Measurements from ENCODE around the gene NBAS. TPM values are rescaled to one million over a fixed set of nuclear protein-coding genes. Genes with fewer than 3 reads are reported as not detected.

NBAS gene
- total RNA-seq, 1 experiment from 2014 or later: 32.5 TPM

DNA sequence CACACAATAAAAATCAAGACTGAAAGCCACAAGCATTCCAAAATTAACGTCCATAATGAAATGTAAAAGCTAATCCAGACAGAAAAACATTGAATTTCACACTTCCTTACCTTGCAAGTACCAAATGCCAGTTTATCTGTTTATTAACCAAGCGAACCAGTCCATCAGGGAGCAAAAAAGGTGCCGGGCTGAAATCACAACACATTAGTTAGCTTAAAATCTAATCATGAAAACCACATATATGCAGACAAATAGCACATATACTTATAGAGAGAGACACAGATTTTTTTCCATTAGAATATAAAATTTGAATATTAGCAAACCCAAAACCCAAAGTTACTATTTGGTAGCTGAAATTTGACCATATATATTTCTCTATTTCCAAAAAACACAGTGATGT is 7.2 kb downstream of the NBAS start:
- Mint-ChIP-seq H3K9me3 (no peaks in the 10 kb centered on the region), H3K4me3 (no peak overlapping the region), H3K36me3 (ENCODE audit: insufficient read depth in 1 of 3, low read depth in 3 of 3) (peaks cover 2 to 9% (median 4%) of the 10 kb centered on the region in 3 experiments; a peak in 4 of 7 replicates), H3K27ac (no peak overlapping the region; a peak in 1 of 7 replicates), H3K4me1 (no peaks in the 10 kb centered on the region), H3K27me3 (ENCODE audit: low read depth) (no peaks in the 10 kb centered on the region)
- Histone ChIP-seq H3K79me1 (ENCODE audit: insufficient read depth, low read depth, low read length, poor library complexity, severe bottlenecking) (peaks cover 2% of the 10 kb centered on the region), H3K23me2 (ENCODE audit: insufficient read length, low read depth, low read length, poor library complexity, severe bottlenecking) (no peaks in the 10 kb centered on the region), H3K23ac (ENCODE audit: insufficient read length, low read depth, low read length) (no peak overlapping the region), H3K14ac (ENCODE audit: insufficient read depth, low read length) (no peak overlapping the region), H3T11ph (ENCODE audit: low read length) (no peak overlapping the region), H2BK15ac (ENCODE audit: low read depth, low read length) (no peak overlapping the region), H3K4me2 (ENCODE audit: insufficient read depth, insufficient read length, low read length) (no peak overlapping the region), H4K8ac (replicated peaks; ENCODE audit: insufficient read length, low read depth, low read length) (no peak overlapping the region), H3K9ac (ENCODE audit: extremely low read depth, insufficient read length, low read length) (no peak overlapping the region), H2BK12ac (ENCODE audit: insufficient read length, low read depth, low read length) (no peak overlapping the region), H2BK20ac (ENCODE audit: low read depth, low read length, poor library complexity, severe bottlenecking) (no peak overlapping the region), H2AFZ (ENCODE audit: low read length) (no peak overlapping the region), H3K4ac (ENCODE audit: low read depth, low read length) (no peak overlapping the region), H4K91ac (ENCODE audit: insufficient read length, low read depth, low read length) (no peak overlapping the region), H3K79me2 (ENCODE audit: insufficient read depth, low read length) (no peaks in the 10 kb centered on the region), H3K56ac (ENCODE audit: insufficient read length, low read depth, low read length) (no peak overlapping the region), H3K9me3 (ENCODE audit: control insufficient read depth, low read depth, low read length) (no peaks in the 10 kb centered on the region), H3K27me3 (ENCODE audit: insufficient read depth, low read length) (no peaks in the 10 kb centered on the region), H3K27ac (ENCODE audit: insufficient read length, low read depth, low read length) (no peak overlapping the region), H4K5ac (ENCODE audit: insufficient read length, low read depth, low read length) (no peak overlapping the region), H2AK5ac (ENCODE audit: insufficient read length, low read length) (no peak overlapping the region), H3K18ac (ENCODE audit: insufficient read length, low read depth, low read length) (no peak overlapping the region), H3K4me1 (ENCODE audit: insufficient read depth, low read length) (no peaks in the 10 kb centered on the region), H2BK120ac (ENCODE audit: low read depth, low read length, poor library complexity, severe bottlenecking) (no peak overlapping the region), H4K20me1 (ENCODE audit: control insufficient read depth, insufficient read depth, insufficient read length) (no peaks in the 10 kb centered on the region), H2BK5ac (ENCODE audit: insufficient read length, low read length) (no peak overlapping the region)
- TF ChIP-seq, protein P1, sequence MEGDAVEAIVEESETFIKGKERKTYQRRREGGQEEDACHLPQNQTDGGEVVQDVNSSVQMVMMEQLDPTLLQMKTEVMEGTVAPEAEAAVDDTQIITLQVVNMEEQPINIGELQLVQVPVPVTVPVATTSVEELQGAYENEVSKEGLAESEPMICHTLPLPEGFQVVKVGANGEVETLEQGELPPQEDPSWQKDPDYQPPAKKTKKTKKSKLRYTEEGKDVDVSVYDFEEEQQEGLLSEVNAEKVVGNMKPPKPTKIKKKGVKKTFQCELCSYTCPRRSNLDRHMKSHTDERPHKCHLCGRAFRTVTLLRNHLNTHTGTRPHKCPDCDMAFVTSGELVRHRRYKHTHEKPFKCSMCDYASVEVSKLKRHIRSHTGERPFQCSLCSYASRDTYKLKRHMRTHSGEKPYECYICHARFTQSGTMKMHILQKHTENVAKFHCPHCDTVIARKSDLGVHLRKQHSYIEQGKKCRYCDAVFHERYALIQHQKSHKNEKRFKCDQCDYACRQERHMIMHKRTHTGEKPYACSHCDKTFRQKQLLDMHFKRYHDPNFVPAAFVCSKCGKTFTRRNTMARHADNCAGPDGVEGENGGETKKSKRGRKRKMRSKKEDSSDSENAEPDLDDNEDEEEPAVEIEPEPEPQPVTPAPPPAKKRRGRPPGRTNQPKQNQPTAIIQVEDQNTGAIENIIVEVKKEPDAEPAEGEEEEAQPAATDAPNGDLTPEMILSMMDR (conservative IDR thresholded peaks at IDR 0.05): no peak
- WGBS (ENCODE audit: extremely low coverage, insufficient read length, low lambda C conversion rate): no CpG with 5 or more reads among the region's 3 CpGs
- DNase-seq: no peak
